Gastrocnemius medialis (tissue), 4 donors: ENCODE results near the gene OR6B3. TPM values are rescaled to one million over a fixed set of nuclear protein-coding genes. Genes with fewer than 3 reads are reported as not detected.

Experiments used
- ATAC-seq, 2 donors: fragments of 150-250 bp; one replicate each; pipeline ENCODE4 v1.9.1; 2016
- DNase-seq, 2 donors: peaks; one replicate each; pipeline ENCODE4 v3.0.0-alpha.2; 2019
- H3K27ac ChIP-seq, 4 donors: fragments of 200-600 bp; sonication (generic); 1 replicate in 1 of 4; 2 replicates in 3 of 4; pipeline ENCODE4 v1.5.1; 2016 to 2018; ENCODE audit warnings: mild to moderate bottlenecking in 2 of 4, moderate library complexity in 1 of 4
- H3K27me3 ChIP-seq, 3 donors: fragments of 200-600 bp; sonication (generic) in 2 of 3; 1 replicate in 1 of 3; 2 replicates in 2 of 3; pipeline versions ENCODE4 v1.5.1 to v1.6.0; 2016 to 2019; ENCODE audit warnings: mild to moderate bottlenecking in 1 of 3, moderate library complexity in 1 of 3
- H3K36me3 ChIP-seq, 2 donors: fragments of 200-600 bp; sonication (generic) in 1 of 2; one replicate each; pipeline ENCODE4 v1.5.1; 2017 to 2018
- H3K4me1 ChIP-seq, 2 donors: fragments of 200-600 bp; sonication (generic) in 1 of 2; one replicate each; pipeline ENCODE4 v1.5.1; 2016 to 2017; ENCODE audit warnings: mild to moderate bottlenecking in 2 of 2
- H3K4me3 ChIP-seq, 4 donors: fragments of 200-600 bp; sonication (generic) in 3 of 4; 1 replicate in 1 of 4; 2 replicates in 3 of 4; pipeline ENCODE4 v1.5.1; 2016 to 2019; ENCODE audit warnings: mild to moderate bottlenecking in 2 of 4
- H3K9me3 ChIP-seq, 3 donors: fragments of 200-600 bp; sonication (generic) in 2 of 3; 1 replicate in 1 of 3; 2 replicates in 2 of 3; pipeline ENCODE4 v1.5.1; 2016 to 2019
- CTCF ChIP-seq, 5 experiments: fragments of 450-650 bp in 3 of 5; fragments of 200-600 bp in 2 of 5; sonication (generic) in 2 of 5; IDR thresholded peaks in 4 of 5; conservative IDR thresholded peaks in 1 of 5; 1 replicate in 4 of 5; 2 replicates in 1 of 5; pipeline ENCODE4 v1.5.1; 2016 to 2019; ENCODE audit warnings: antibody characterized with exemption in 5 of 5, mild to moderate bottlenecking in 3 of 5, moderate library complexity in 3 of 5
- POLR2A ChIP-seq, 2 donors: fragments of 450-650 bp; IDR thresholded peaks; one replicate each; pipeline ENCODE4 v1.6.1; 2017; ENCODE audit warnings: antibody characterized with exemption in 2 of 2, mild to moderate bottlenecking in 2 of 2, moderate library complexity in 2 of 2
- in situ Hi-C, 4 donors: fragments of 200-750 bp; cut with MboI; loops; one replicate each; pipeline versions ENCODE4 v1.15.0 to v1.8.0; 2017; ENCODE audit warnings: low sequenced_read_pairs in 4 of 4
- intact Hi-C: fragments of 100-400 bp; cut with DNase I; formaldehyde crosslinking; loops from one replicate; pipeline ENCODE4 v1.15.1; 2023; ENCODE audit warnings: low total_unique reads
- total RNA-seq, 4 donors: library from RNA; depleted of rRNA; stranded (reverse); fragments of >200 nt; gene quantifications; one replicate each; pipeline versions ENCODE4 v1.1.0 to v1.2.3, GENCODE V29; 2016

Gene OR6B3
- total RNA-seq: not detected

GRCh38 chr2:240053173-240054155 lies at the start of gene OR6B3:
Gene OR6B3 (minus strand): TSS chr2:240053521.
- TF ChIP-seq POLR2A (IDR thresholded peaks at IDR 0.05): no peak
- no peak for TF ChIP-seq CTCF (IDR thresholded peaks at IDR 0.05 in 4 of 5, conservative IDR thresholded peaks at IDR 0.05 in 1 of 5)
- no peak within 1 kb of the TSS for H3K27ac ChIP-seq
- H3K4me3 ChIP-seq: no peak within 1 kb of the TSS
- H3K36me3 ChIP-seq: no peaks in the 10 kb centered on the region
- no peak for ATAC-seq
- intact Hi-C loops: no loop called here
- in situ Hi-C loops: loop anchor here in 1 of 4 donors (10.0 kb wide), 1 partner anchor 91 kb away; the partner anchor contains the start of gene OTOS
- no peak for DNase-seq
- H3K4me1 ChIP-seq: no peaks in the 10 kb centered on the region
- no peaks in the 10 kb centered on the region for H3K9me3 ChIP-seq
- H3K27me3 ChIP-seq: peaks cover 29 to 34% (median 32%) of the 10 kb centered on the region in 3 donors

GRCh38 chr2:240098349-240098748 lies 45.0 kb upstream of the OR6B3 start:
- intact Hi-C loops (no loop called here), in situ Hi-C loops (no loop called here)
- no peaks in the 10 kb centered on the region for H3K4me1 ChIP-seq
- ATAC-seq: no peak
- H3K27ac ChIP-seq: no peak overlapping the region
- H3K9me3 ChIP-seq: no peaks in the 10 kb centered on the region
- no peak overlapping the region for H3K4me3 ChIP-seq
- TF ChIP-seq POLR2A (IDR thresholded peaks at IDR 0.05) (no peak), CTCF (IDR thresholded peaks at IDR 0.05 in 4 of 5, conservative IDR thresholded peaks at IDR 0.05 in 1 of 5) (no peak)
- DNase-seq: no peak
- H3K27me3 ChIP-seq: peaks cover 34 to 66% (median 36%) of the 10 kb centered on the region in 3 donors
- H3K36me3 ChIP-seq: no peaks in the 10 kb centered on the region

- H3K27me3 ChIP-seq: peaks cover 34 to 72% (median 37%) of the 10 kb centered on the region in 3 donors
- TF ChIP-seq CTCF (IDR thresholded peaks at IDR 0.05 in 4 of 5, conservative IDR thresholded peaks at IDR 0.05 in 1 of 5): no peak
- no peak for TF ChIP-seq POLR2A (IDR thresholded peaks at IDR 0.05)
- no peak for ATAC-seq
Measured at GRCh38 chr2:240095556-240096523, 42.5 kb upstream of the OR6B3 start.

DNA sequence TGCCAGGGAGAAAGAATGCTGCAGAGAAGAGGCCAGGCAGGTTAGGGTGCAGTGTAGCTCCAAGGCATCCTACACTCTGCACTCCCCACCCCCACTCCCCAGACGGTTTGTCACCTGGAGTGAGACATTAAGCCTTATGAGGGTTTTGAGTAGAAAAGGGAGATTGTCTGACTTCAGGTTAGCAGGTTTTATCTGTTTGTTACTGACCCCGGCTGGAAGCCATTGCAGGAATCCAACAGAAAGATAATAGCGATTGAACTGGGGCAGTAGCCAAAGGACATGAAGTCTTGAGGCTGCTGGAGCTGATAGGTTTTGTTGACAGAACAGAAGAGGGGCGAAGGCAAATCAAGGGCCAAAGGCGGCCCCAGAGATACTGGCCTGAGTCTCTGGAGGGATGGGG lies 36.0 kb upstream of the OR6B3 start:
- no peak for ATAC-seq
- intact Hi-C loops: no loop called here
- Histone ChIP-seq H3K27me3 (peaks cover 4 to 16% (median 12%) of the 10 kb centered on the region in 3 donors), H3K4me1 (no peaks in the 10 kb centered on the region), H3K9me3 (peaks cover 0 to 8% (median 7%) of the 10 kb centered on the region in 3 donors), H3K27ac (no peak overlapping the region), H3K36me3 (no peaks in the 10 kb centered on the region), H3K4me3 (no peak overlapping the region)
- TF ChIP-seq CTCF (IDR thresholded peaks at IDR 0.05 in 4 of 5, conservative IDR thresholded peaks at IDR 0.05 in 1 of 5) (no peak), POLR2A (IDR thresholded peaks at IDR 0.05) (no peak)
- in situ Hi-C loops: no loop called here
- DNase-seq: no peak

More at GRCh38 chr2:240095556-240096523, 42.5 kb upstream of the OR6B3 start:
- Histone ChIP-seq H3K36me3 (no peaks in the 10 kb centered on the region), H3K4me3 (no peak overlapping the region), H3K27ac (no peak overlapping the region), H3K4me1 (no peaks in the 10 kb centered on the region), H3K9me3 (no peaks in the 10 kb centered on the region)
- no peak for DNase-seq
- in situ Hi-C loops: no loop called here
- intact Hi-C loops: no loop called here
